Effector memory CD8-positive, alpha-beta T cell (primary cell): ENCODE data around the gene POLR2L.

ENCODE experiments used
- ATAC-seq: fragments of 150-1000 bp; cut with Tn5 transposase; replicated peaks from 2 replicates; pipeline ENCODE4 v1.10.0; 2021; ENCODE audit warnings: mild to moderate bottlenecking, moderate library complexity
- DNase-seq, 3 experiments: peaks; one replicate each; pipeline ENCODE4 v3.0.0; 2021
- H3K27ac Mint-ChIP-seq, 2 donors: one replicate each; pipeline ENCODE4 v1.8.0; 2022; ENCODE audit warnings: mild to moderate bottlenecking in 2 of 2, mixed read lengths in 2 of 2, moderate library complexity in 2 of 2
- H3K27me3 Mint-ChIP-seq, 2 donors: one replicate each; pipeline ENCODE4 v1.8.0; 2022; ENCODE audit warnings: mixed read lengths in 2 of 2
- H3K36me3 Mint-ChIP-seq: one replicate; pipeline ENCODE4 v1.8.0; 2022; ENCODE audit warnings: mild to moderate bottlenecking, moderate library complexity, mixed read lengths; ENCODE audit not compliant: insufficient read depth
- H3K4me1 Mint-ChIP-seq, 2 donors: one replicate each; pipeline ENCODE4 v1.8.0; 2022; ENCODE audit warnings: low read depth in 2 of 2, mixed read lengths in 2 of 2
- H3K4me3 Mint-ChIP-seq, 2 donors: one replicate each; pipeline ENCODE4 v1.8.0; 2022; ENCODE audit warnings: mild to moderate bottlenecking in 2 of 2, mixed read lengths in 2 of 2, moderate library complexity in 2 of 2
- H3K9me3 Mint-ChIP-seq, 2 donors: one replicate each; pipeline ENCODE4 v1.8.0; 2022; ENCODE audit warnings: mixed read lengths in 2 of 2

POLR2L gene

DNA sequence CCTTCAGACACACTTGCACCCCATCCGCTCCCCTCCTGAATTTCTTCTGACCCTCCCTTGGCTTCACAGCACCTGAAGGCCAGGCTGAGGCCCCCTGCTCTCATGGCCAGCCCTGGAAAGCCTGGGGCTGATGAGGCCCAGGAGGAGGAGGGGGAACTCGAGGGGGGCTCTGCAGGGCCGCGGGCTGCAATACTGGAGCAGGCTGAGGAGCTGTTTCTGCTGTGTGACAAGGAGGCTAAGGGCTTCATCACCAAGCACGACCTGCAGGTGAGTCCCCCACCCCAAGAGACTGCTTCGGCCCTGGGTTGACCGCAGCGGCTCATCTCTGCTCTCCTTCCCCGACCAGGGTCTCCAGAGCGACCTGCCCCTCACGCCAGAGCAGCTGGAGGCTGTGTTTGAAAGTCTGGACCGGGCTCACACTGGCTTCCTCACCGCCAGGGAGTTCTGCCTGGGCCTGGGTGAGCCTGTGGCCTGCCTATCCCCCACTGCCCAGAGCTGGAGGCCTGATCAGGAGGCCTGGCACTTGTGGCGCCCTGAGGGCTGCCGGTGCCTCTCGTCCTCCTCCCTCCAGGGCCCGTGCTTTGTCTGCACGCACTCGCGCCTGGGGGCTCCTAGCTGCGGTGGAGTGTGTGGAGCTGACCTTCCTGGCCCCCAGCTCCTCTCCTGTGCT lies 13.7 kb downstream of the POLR2L start:
- peaks cover 6 to 37% of the 10 kb centered on the region in 2 donors for H3K27me3 Mint-ChIP-seq
- H3K4me1 Mint-ChIP-seq = peaks cover 11 to 26% of the 10 kb centered on the region in 2 donors
- no peak for ATAC-seq

DNA sequence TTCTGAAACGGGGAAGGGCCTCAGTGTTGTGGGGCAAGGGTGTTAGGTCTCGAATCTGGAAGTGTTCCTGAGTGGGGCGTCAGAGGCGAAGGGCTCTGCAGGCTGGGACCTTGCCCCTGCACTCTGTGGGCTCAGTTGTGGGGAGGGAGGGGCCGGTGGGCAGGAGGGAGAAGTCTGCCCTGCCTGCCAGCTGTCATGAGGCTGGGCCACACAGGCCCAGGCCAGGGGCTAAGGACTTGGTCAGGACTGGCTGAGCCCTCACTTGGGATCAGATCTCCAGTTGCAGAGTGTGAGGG lies 14.5 kb downstream of the POLR2L start, which contains the start of gene CRACR2B:
Gene CRACR2B, plus strand, starts transcription at position 23 of the 296 bp plus-strand sequence. CDS start 689 bp downstream, outside the sequence.
- peaks cover 6 to 37% of the 10 kb centered on the region in 2 donors for H3K27me3 Mint-ChIP-seq
- H3K4me1 Mint-ChIP-seq = peaks cover 9 to 26% of the 10 kb centered on the region in 2 donors
- no peak for ATAC-seq
- no peaks in the 10 kb centered on the region for H3K9me3 Mint-ChIP-seq
- peak within 1 kb of the TSS; percentile 75 for H3K4me3 Mint-ChIP-seq
- DNase-seq = no peak
- peaks cover 36% of the 10 kb centered on the region for H3K36me3 Mint-ChIP-seq
- peak within 1 kb of the TSS in 1 of 2 donors; percentile 23 for H3K27ac Mint-ChIP-seq

More for the DNA sequence above, 13.7 kb downstream of the POLR2L start:
- Mint-ChIP-seq H3K9me3 (no peaks in the 10 kb centered on the region), H3K27ac (peak overlapping the region in 1 of 2 donors; percentile 23), H3K4me3 (peak overlapping the region; percentile 73 to 75), H3K36me3 (peaks cover 28% of the 10 kb centered on the region)
- DNase-seq = no peak

DNA sequence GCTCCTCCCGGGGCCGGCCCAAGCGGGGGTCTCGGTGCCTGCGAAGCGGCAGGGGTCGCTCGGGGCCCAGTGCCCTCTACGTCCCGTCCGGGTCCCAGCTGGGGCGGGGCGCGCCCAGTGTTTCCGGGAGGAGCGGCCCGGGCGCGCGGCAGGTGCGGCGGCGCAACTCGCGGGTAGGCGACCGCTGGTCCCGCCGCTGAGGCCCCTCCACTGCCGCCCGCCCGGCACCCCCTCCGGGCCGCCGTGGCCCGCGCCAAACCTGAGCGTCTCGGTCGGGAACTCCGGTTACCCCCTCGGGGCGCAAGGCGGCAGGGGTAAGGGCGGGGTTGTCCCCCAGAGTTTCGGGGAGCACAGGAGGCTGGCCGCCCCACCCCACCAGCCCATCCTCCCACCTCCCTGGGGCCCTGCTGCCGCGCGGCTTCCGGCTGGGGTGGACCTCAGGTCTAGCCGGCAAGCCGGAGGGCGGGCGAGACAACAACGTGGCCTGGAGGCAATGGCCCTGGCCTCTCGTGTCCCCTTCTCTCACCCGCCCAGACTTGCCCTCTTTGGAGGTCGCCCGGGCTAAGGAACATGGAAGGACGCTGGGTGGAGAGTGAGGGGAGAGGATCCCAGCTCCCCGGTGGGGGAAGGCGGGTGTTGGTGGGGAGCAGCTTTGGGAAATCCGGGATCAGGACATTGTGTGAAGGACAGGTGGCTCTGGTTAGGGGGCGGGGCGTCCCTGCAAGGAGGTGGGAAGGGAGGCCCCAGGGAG lies 15.0 kb downstream of the POLR2L start:
- DNase-seq = no peak

DNA sequence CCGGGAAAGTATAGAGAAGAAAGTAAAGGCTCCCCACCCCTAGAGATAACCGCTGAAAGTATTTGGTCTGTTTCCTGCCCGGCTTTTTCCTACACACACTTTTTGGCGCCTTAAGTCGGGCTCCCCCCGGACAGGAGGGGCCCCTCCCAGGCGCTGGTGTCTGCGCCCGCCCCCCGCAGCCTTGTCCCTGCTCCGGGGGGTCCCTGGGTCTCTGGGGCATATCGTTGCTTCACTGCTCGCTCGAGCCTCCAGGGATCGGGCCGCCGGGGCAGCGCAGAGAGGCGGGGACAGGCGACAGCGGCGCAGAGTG lies 15.5 kb downstream of the POLR2L start:
- Mint-ChIP-seq H3K4me1 (peaks cover 9 to 22% of the 10 kb centered on the region in 2 donors), H3K36me3 (peaks cover 45% of the 10 kb centered on the region), H3K27ac (no peak overlapping the region), H3K4me3 (peak overlapping the region; percentile 73 to 75), H3K27me3 (peaks cover 6 to 36% of the 10 kb centered on the region in 2 donors), H3K9me3 (no peaks in the 10 kb centered on the region)
- no peak for DNase-seq
- ATAC-seq = peak; percentile 4

More for the DNA sequence above, 15.0 kb downstream of the POLR2L start:
- Mint-ChIP-seq H3K9me3 (no peaks in the 10 kb centered on the region), H3K4me3 (peak overlapping the region; percentile 73 to 75), H3K27ac (no peak overlapping the region), H3K27me3 (peaks cover 6 to 37% of the 10 kb centered on the region in 2 donors), H3K36me3 (peaks cover 41% of the 10 kb centered on the region), H3K4me1 (peaks cover 9 to 24% of the 10 kb centered on the region in 2 donors)
- ATAC-seq = peak; percentile 12

DNA sequence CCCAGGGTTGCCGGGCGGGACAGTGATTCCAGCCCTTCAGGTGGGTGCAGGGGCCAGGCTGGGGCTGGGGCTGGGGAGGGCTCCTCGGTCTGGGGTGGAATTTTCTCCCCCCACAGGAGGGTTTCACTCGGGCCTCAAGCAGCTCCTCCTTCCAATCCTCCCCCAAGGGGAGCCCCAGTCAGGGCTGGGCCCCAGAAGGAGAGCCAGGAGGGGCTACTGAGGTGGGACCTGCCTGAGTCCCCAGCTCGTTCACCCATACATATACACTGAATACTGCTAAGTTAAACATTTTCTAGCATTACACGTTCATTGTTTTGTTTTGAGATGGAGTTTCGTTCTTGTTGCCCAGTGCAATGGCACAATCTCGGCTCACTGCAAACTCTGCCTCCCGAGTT lies 16.1 kb downstream of the POLR2L start:
- peak overlapping the region; percentile 73 to 75 for H3K4me3 Mint-ChIP-seq
- peaks cover 6 to 30% of the 10 kb centered on the region in 2 donors for H3K27me3 Mint-ChIP-seq
- peaks cover 9 to 19% of the 10 kb centered on the region in 2 donors for H3K4me1 Mint-ChIP-seq
- DNase-seq (no peak), ATAC-seq (no peak)
- H3K9me3 Mint-ChIP-seq = no peaks in the 10 kb centered on the region
- H3K27ac Mint-ChIP-seq = no peak overlapping the region
- H3K36me3 Mint-ChIP-seq = peaks cover 45% of the 10 kb centered on the region

DNA sequence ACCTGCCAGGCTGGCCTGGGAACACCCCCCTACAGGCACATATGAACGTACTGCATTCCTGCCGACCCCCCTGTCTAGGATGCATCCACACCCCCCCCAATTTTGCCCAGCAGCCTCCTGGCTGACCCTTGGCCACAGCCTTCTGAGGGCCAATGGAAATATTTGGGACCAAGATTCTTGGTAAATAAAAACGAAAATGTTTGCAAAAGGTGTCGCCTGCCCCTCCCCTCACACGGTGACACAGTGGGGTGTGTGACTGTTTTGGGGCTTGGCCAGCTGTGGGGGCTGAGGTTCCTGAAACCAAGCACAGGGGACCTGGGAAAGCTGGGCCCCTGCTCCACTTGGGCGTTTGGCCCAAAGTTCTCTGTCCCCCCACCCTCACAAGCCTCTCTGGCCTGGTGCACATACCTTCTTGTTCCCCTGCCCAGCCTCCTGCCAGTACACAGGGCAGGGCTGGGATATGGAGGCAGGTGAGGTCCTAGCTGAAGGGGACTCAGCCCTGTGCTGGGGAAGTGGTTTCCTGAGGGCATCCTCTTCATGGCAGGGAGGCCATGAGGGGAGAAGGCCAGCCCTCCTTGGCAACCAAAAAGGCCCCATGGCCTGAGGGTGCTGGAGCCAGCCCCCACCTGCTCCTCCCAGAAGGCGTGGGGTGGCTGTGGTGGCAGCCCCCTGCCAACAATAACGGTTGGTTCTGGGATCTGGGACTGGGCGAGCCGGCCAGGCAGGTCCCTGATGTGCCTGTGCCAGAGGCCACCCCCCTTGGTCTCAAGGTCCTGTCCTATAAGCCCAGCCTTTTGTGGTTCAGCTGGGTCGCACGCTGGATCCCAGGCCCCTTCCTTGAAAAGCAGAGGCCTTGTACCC lies 16.7 kb downstream of the POLR2L start:
- H3K4me1 Mint-ChIP-seq = peaks cover 14 to 24% of the 10 kb centered on the region in 2 donors
- H3K4me3 Mint-ChIP-seq = peak overlapping the region in 1 of 2 donors; percentile 48
- DNase-seq = no peak
- ATAC-seq = no peak
- H3K9me3 Mint-ChIP-seq = no peaks in the 10 kb centered on the region
- peak overlapping the region in 1 of 2 donors; percentile 66 for H3K27ac Mint-ChIP-seq
- peaks cover 6 to 27% of the 10 kb centered on the region in 2 donors for H3K27me3 Mint-ChIP-seq
- H3K36me3 Mint-ChIP-seq = peaks cover 45% of the 10 kb centered on the region

DNA sequence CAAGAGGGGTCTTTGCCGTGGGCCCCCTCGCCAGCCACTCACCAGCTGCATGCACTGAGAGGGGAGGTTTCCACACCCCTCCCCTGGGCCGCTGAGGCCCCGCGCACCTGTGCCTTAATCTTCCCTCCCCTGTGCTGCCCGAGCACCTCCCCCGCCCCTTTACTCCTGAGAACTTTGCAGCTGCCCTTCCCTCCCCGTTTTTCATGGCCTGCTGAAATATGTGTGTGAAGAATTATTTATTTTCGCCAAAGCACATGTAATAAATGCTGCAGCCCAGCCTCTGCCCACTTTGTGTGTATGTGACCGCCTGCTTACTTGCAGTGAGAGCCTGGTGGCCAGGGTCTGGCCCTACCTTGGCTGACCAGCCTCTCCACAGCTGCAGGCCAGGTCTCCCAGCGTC lies 17.4 kb downstream of the POLR2L start:
- ATAC-seq (no peak), DNase-seq (no peak)
- H3K4me1 Mint-ChIP-seq = peaks cover 14 to 27% of the 10 kb centered on the region in 2 donors
- H3K27me3 Mint-ChIP-seq = peaks cover 6 to 27% of the 10 kb centered on the region in 2 donors
- peak overlapping the region in 1 of 2 donors; percentile 48 for H3K4me3 Mint-ChIP-seq
- H3K27ac Mint-ChIP-seq = peak overlapping the region in 1 of 2 donors; percentile 66
- H3K36me3 Mint-ChIP-seq = peaks cover 49% of the 10 kb centered on the region
- H3K9me3 Mint-ChIP-seq = no peaks in the 10 kb centered on the region

DNA sequence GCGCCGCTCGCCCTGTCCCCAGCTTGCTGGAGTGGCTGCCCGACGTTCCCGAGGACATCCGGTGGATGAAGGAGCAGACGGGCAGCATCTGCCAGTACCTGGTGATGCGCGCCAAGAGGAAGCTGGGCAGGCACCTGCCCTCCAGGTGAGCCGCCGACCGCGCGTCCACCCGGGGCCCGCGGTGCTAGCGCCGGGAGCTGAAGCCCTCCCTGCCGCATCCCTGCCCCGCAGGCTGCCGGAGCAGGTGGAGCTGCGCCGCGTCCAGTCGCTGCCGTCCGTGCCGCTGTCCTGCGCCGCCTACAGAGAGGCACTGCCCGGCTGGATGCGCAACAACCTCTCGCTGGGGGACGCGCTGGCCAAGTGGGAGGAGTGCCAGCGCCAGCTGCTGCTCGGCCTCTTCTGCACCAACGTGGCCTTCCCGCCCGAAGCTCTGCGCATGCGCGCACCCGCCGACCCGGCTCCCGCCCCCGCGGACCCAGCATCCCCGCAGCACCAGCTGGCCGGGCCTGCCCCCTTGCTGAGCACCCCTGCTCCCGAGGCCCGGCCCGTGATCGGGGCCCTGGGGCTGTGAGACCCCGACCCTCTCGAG lies 17.9 kb downstream of the POLR2L start:
- H3K36me3 Mint-ChIP-seq = peaks cover 55% of the 10 kb centered on the region
- peaks cover 14 to 23% of the 10 kb centered on the region in 2 donors for H3K4me1 Mint-ChIP-seq
- DNase-seq (no peak), ATAC-seq (no peak)
- no peaks in the 10 kb centered on the region for H3K9me3 Mint-ChIP-seq
- H3K4me3 Mint-ChIP-seq = no peak overlapping the region
- H3K27me3 Mint-ChIP-seq = peaks cover 6 to 22% of the 10 kb centered on the region in 2 donors
- peak overlapping the region in 1 of 2 donors; percentile 70 for H3K27ac Mint-ChIP-seq

DNA sequence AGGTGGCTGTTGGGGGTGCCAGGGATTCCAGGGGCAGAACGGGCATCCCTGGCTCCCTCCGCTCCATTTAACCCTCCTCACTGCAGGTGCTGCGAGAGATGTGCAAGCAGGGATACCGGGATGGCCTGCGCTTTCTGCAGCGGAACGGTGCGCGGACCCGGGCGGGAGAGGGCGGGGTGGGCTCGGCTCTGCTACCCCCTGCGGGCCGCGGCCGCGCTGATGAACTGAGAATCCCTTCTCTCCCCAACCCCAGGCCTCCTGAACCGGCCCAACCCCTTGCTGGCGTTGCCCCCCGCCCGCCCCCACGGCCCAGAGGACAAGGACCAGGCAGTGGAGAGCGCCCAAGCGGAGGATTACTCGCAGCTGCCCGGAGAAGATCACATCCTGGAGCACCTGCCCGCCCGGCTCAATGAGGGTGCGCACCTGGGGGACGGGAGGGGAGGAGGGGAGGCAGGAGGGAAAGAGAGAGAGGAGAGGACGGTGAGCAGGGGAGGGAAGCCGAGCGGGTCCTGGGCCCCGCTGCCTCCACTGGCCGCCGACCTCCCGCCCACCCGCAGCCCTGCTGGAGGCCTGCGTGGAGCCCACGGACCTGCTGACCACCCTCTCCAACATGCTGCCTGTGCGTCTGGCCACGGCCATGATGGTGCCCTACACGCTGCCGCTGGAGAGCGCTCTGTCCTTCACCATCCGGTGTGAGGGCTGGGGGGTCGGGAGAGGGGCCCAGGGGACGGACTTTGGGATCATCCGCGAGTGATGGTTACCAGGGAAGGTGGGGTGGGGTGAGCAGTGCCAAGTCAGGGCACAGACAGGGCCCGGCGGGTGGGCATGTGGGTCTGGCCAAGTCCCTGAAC lies 18.7 kb downstream of the POLR2L start:
- ATAC-seq (no peak), DNase-seq (no peak)
- H3K27ac Mint-ChIP-seq = peak overlapping the region in 1 of 2 donors; percentile 70
- H3K27me3 Mint-ChIP-seq = peaks cover 6 to 15% of the 10 kb centered on the region in 2 donors
- no peaks in the 10 kb centered on the region for H3K9me3 Mint-ChIP-seq
- H3K4me1 Mint-ChIP-seq = peaks cover 14 to 19% of the 10 kb centered on the region in 2 donors
- H3K4me3 Mint-ChIP-seq = peak overlapping the region in 1 of 2 donors; percentile 34
- peaks cover 57% of the 10 kb centered on the region for H3K36me3 Mint-ChIP-seq

DNA sequence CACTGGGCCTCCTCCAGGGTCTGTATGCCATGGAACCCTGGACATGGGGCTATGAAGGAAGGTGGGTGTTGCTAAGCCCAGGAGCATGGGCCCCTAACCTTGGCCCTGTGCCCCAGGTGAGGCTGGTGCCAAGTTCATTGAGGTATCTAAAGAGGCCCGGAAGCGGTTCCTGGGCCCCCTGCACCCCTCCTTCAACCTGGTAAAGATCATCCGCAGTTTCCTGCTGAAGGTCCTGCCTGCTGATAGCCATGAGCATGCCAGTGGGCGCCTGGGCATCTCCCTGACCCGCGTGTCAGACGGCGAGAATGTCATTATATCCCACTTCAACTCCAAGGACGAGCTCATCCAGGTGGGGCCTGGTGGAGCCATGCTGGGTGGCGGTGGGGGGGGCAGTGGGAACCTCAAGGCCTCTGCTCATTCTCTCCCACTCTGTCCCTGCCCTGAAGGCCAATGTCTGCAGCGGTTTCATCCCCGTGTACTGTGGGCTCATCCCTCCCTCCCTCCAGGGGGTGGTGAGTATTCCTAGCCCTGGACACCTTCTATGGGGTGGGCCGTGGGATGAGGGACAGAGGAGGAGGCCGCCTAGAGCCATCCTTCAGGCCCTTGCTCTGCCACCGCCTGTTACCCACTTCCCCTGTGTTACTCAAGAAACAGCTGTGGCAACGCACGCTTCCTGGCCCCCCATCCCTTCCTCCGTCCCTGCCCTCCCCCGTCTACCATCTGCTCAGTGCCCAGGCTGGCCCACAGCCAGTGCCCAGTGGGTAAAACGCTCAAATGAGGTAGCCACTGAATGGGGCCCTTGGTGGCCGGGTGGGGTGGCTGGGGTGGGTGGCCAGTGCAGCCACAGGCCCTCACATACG lies 20.6 kb downstream of the POLR2L start:
- Mint-ChIP-seq H3K27ac (peak overlapping the region in 1 of 2 donors; percentile 29), H3K4me3 (peak overlapping the region; percentile 37 to 86), H3K27me3 (no peaks in the 10 kb centered on the region), H3K9me3 (no peaks in the 10 kb centered on the region), H3K36me3 (peaks cover 53% of the 10 kb centered on the region), H3K4me1 (peaks cover 9 to 11% of the 10 kb centered on the region in 2 donors)
- no peak for DNase-seq
- ATAC-seq = no peak

DNA sequence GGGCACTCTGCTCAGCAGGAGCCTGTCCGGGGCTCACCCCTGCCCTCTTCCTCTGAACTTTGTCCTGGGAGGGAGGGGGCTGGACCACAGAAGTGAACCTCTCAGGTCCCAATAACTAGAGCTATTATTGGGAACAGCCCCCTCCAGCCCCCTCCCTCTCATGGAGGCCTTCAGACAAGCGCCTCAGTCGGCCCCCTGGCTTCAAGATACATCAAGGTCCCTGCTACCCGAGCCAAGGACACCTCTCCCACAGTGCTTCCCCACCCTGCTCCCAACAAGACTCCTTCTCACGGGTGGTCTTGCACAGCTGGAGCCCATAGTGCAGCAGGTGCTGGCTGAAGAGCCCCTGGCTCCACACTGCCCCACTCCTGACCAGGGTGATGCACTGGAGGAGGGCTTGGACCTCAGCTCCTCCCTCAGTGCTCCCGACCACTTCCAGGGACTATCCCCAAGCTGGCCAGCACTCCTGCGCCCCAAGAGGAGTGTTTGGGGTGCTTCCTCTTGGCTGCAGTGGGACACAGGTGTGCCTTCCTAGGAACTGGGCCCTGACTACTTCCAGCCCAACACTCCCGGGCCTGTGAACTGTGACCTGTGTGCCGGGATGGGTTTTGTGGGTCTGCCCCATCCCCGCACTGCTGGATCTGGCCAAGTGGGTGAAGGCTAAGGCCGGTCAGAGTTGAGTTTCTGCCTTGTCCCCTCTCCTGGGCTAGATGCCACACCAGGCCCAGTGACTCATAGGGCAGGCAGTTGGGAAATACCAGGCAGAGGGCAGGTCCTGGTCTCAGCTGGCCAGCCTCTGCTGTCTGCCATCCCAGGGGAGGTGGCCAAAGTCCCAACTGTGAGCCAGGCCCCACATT lies 21.4 kb downstream of the POLR2L start:
- Mint-ChIP-seq H3K4me3 (peak overlapping the region; percentile 83 to 86), H3K27ac (peak overlapping the region in 1 of 2 donors; percentile 60), H3K4me1 (peaks cover 5 to 11% of the 10 kb centered on the region in 2 donors), H3K9me3 (no peaks in the 10 kb centered on the region), H3K27me3 (no peaks in the 10 kb centered on the region), H3K36me3 (peaks cover 50% of the 10 kb centered on the region)
- DNase-seq (no peak), ATAC-seq (no peak)
